ENCODE data around the gene IRS1.

Gene IRS1

GRCh38 chr2:226758921-226759640 lies 40.5 kb downstream of the IRS1 start:
- no peak overlapping the region for H3K4me2 ChIP-seq (ENCODE audit: low read length)
- H2AFZ ChIP-seq: no peak overlapping the region
- no peaks in the 10 kb centered on the region for H3K27me3 ChIP-seq (ENCODE audit: control insufficient read depth, insufficient read depth, low read length)
- peaks cover 21% of the 10 kb centered on the region for H3K4me1 ChIP-seq
- no peak overlapping the region for H3K9ac ChIP-seq
- H3K79me2 ChIP-seq: peaks cover 5% of the 10 kb centered on the region
- H3K9me3 ChIP-seq (ENCODE audit: control insufficient read depth, low read length): no peaks in the 10 kb centered on the region
- no peak for TF ChIP-seq CTCF (IDR thresholded peaks at IDR 0.05)
- H3K27ac ChIP-seq: no peak overlapping the region
- H3K36me3 ChIP-seq (ENCODE audit: control insufficient read depth, insufficient read depth, low read length): no peaks in the 10 kb centered on the region
- H3K4me3 ChIP-seq (ENCODE audit: low read depth, low read length): no peak overlapping the region

GRCh38 chr2:226756131-226756530 lies 43.5 kb downstream of the IRS1 start:
- peaks cover 8% of the 10 kb centered on the region for H3K79me2 ChIP-seq
- H3K36me3 ChIP-seq (ENCODE audit: control insufficient read depth, insufficient read depth, low read length): no peaks in the 10 kb centered on the region
- H3K27ac ChIP-seq: no peak overlapping the region
- peaks cover 21% of the 10 kb centered on the region for H3K4me1 ChIP-seq
- no peak overlapping the region for H3K9ac ChIP-seq
- H3K9me3 ChIP-seq (ENCODE audit: control insufficient read depth, low read length): no peaks in the 10 kb centered on the region
- TF ChIP-seq CTCF (IDR thresholded peaks at IDR 0.05): no peak
- H2AFZ ChIP-seq: peak overlapping the region; percentile 1
- no peaks in the 10 kb centered on the region for H3K27me3 ChIP-seq (ENCODE audit: control insufficient read depth, insufficient read depth, low read length)
- H3K4me3 ChIP-seq (ENCODE audit: low read depth, low read length): no peak overlapping the region
- no peak overlapping the region for H3K4me2 ChIP-seq (ENCODE audit: low read length)

GRCh38 chr2:226755631-226756030 lies 44.0 kb downstream of the IRS1 start:
- Histone ChIP-seq H3K9me3 (ENCODE audit: control insufficient read depth, low read length) (no peaks in the 10 kb centered on the region), H2AFZ (peak overlapping the region; percentile 1), H3K36me3 (ENCODE audit: control insufficient read depth, insufficient read depth, low read length) (no peaks in the 10 kb centered on the region), H3K4me3 (ENCODE audit: low read depth, low read length) (no peak overlapping the region), H3K4me1 (peaks cover 21% of the 10 kb centered on the region), H3K27ac (no peak overlapping the region), H3K4me2 (ENCODE audit: low read length) (no peak overlapping the region), H3K9ac (no peak overlapping the region), H3K79me2 (peaks cover 4% of the 10 kb centered on the region), H3K27me3 (ENCODE audit: control insufficient read depth, insufficient read depth, low read length) (no peaks in the 10 kb centered on the region)
- TF ChIP-seq CTCF (IDR thresholded peaks at IDR 0.05): no peak

- H3K27ac ChIP-seq: no peak overlapping the region
- H3K4me2 ChIP-seq (ENCODE audit: low read length): no peak overlapping the region
- TF ChIP-seq CTCF (IDR thresholded peaks at IDR 0.05): no peak
- H3K4me1 ChIP-seq: peaks cover 21% of the 10 kb centered on the region
- H3K9me3 ChIP-seq (ENCODE audit: control insufficient read depth, low read length): no peaks in the 10 kb centered on the region
- no peak overlapping the region for H2AFZ ChIP-seq
- H3K27me3 ChIP-seq (ENCODE audit: control insufficient read depth, insufficient read depth, low read length): no peaks in the 10 kb centered on the region
- H3K9ac ChIP-seq: no peak overlapping the region
- H3K36me3 ChIP-seq (ENCODE audit: control insufficient read depth, insufficient read depth, low read length): no peaks in the 10 kb centered on the region
- peaks cover 3% of the 10 kb centered on the region for H3K79me2 ChIP-seq
- H3K4me3 ChIP-seq (ENCODE audit: low read depth, low read length): no peak overlapping the region
Measured at GRCh38 chr2:226754821-226755604, 44.6 kb downstream of the IRS1 start.

Data from parathyroid adenoma (tissue), 2 donors.